Mesodermal cell (in vitro differentiated cells): ENCODE results near the gene ISM1.

Experiments
- H3K27ac ChIP-seq: 2 replicates; pipeline ENCODE4 v1.7.0; 2013; ENCODE audit warnings: mild to moderate bottlenecking, low read depth, low read length, moderate library complexity; ENCODE audit not compliant: severe bottlenecking
- H3K36me3 ChIP-seq: 2 replicates; pipeline ENCODE4 v1.7.1; 2013; ENCODE audit warnings: mild to moderate bottlenecking, low read length, moderate library complexity; ENCODE audit not compliant: control insufficient read depth, insufficient read depth
- H3K4me1 ChIP-seq: one replicate; pipeline ENCODE4 v1.7.1; 2013; ENCODE audit warnings: mild to moderate bottlenecking, low read length; ENCODE audit not compliant: insufficient read depth, control insufficient read depth, poor library complexity, severe bottlenecking
- H3K4me3 ChIP-seq: 2 replicates; pipeline ENCODE4 v1.7.0; 2013; ENCODE audit warnings: low read length, control low read depth, mild to moderate bottlenecking; ENCODE audit not compliant: insufficient read depth, poor library complexity, severe bottlenecking; ENCODE audit errors: extremely low read depth
- H3K9me3 ChIP-seq: 2 replicates; pipeline ENCODE4 v1.7.1; 2013; ENCODE audit warnings: mild to moderate bottlenecking, low read length, moderate library complexity; ENCODE audit not compliant: control insufficient read depth
- WGBS, 2 experiments: methylation state at CpG; one replicate each; pipeline ENCODE4 v1.1.5; 2013; ENCODE audit warnings: missing lambda C conversion rate in 2 of 2; ENCODE audit not compliant: insufficient coverage in 2 of 2; 5-methylcytosine and 5-hydroxymethylcytosine counted together

ISM1 gene

DNA sequence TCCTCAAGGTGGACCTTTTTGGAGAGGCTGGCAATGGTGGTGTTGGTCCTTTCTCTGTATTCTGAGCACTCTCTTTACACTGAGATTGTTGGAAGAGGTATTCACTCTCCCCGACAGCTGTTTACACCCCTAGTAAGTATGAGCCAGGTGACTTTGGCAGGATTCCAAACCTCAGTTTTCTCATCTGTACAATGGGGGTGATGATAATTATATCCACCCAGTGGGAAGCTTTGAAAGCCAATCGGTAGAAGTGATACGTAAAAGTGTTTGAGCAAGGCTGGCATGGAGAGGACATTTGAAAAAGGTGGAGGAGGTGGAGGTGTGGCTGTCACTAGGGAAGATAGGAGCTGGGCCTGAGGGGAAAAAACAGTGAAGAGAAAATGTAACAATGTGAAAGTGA, 35.5 kb downstream of the ISM1 start:
- H3K9me3 ChIP-seq: no peaks in the 10 kb centered on the region
- H3K27ac ChIP-seq: no peak overlapping the region
- peaks cover 3% of the 10 kb centered on the region for H3K4me1 ChIP-seq
- H3K36me3 ChIP-seq: peaks cover 5% of the 10 kb centered on the region
- WGBS, 2 experiments: 100% methylated on average over 2 of the region's 3 CpGs
- H3K4me3 ChIP-seq: no peak overlapping the region

DNA sequence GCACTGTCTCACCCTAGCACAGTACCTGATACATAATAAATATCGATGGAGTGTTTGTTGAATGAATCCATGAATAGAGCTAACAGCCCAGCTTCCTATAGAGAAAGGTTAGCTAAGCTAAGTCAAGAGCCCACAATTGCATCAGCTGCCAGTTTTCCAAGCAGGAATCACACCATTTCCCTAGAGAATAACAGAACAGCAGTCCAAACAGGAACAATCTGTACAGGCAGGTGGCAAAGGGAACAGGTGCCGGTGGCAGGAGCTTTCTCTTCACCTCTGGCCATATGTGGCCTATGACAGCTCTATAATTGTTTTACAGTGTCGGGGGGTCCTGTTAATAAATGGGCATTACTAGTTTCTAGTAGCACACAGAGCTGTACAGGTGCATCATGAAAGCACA, 38.8 kb downstream of the ISM1 start:
- no peaks in the 10 kb centered on the region for H3K9me3 ChIP-seq
- no peak overlapping the region for H3K4me3 ChIP-seq
- H3K27ac ChIP-seq: no peak overlapping the region
- 92 to 100% methylated on average over 2 of the region's 3 CpGs for WGBS, 2 experiments
- H3K36me3 ChIP-seq: no peaks in the 10 kb centered on the region
- peaks cover 16% of the 10 kb centered on the region for H3K4me1 ChIP-seq

DNA sequence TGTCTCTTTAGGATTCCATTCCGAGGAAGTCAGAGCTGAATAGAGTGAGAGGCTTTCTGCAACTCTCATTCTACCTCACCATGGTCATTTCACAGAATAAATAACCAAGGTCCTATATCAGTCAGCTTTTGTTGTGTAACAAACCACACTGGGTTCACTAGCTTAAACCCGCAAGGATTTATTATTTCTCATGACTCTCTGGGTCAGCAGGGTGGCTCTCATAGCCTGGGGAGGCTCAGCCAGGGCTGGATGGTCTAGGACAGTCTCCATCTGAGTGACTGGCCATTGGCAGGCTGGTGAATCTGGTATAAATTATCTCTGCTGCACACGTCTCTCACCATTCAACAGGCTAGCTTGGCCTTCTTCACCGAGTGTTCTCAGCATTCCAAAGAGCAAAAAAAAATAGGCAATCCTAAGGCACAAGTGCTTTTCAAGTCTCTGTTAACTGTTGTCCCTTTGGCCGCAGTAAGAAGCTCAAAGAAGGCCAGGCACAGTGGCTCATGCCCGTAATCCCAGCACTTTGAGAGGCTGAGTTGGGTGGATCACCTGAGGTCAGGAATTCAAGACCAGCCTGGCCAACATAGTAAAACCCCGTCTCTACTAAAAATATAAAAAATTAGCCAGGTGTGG, 39.7 kb downstream of the ISM1 start:
- Histone ChIP-seq H3K9me3 (no peaks in the 10 kb centered on the region), H3K4me1 (peaks cover 16% of the 10 kb centered on the region), H3K27ac (no peak overlapping the region), H3K4me3 (no peak overlapping the region), H3K36me3 (no peaks in the 10 kb centered on the region)
- WGBS, 2 experiments: 94 to 96% methylated on average over 4 of the region's 7 CpGs

DNA sequence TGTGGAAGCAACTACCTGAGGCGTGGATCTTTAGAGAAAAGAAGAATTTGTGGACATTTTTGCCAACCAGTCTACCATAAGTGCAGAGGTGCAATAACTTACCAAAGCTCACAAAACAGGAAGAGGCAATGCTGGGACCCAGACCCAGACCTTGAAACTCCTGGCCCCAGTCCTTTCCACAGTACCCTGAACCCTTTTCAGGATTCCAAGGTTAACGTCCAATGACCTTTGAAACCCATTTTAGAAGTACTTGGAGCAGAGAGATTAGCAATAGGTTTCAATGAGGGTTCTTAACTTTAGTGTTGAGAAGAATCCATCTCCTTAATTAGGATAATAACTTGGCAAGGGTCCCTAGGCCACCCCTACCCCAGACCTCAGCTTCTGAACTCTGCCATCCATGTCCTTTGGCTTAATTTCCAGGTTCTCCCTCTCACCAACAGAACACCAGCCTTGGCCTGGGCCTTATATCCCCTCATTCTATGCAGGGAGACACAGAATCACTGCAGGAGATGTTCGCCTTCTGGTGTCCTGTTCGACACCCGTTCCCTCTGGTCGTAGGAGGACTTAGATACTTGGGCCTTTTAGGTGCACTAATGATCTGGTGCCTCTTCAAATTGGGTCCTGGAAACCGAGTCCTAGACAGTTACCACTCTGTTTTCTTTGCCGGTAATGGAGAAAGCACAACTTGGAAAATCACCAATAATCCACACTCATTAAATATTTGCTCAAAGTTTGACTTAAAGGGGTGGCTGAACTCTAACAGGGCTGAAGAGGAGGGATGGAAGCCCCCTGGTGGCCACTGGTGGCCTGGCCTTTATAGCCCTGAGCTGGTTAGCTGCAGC, 40.6 kb downstream of the ISM1 start:
- Histone ChIP-seq H3K4me3 (no peak overlapping the region), H3K9me3 (no peaks in the 10 kb centered on the region), H3K4me1 (peaks cover 16% of the 10 kb centered on the region), H3K36me3 (no peaks in the 10 kb centered on the region), H3K27ac (no peak overlapping the region)
- 86 to 100% methylated on average over 3 to 7 of the region's 8 CpGs for WGBS, 2 experiments

DNA sequence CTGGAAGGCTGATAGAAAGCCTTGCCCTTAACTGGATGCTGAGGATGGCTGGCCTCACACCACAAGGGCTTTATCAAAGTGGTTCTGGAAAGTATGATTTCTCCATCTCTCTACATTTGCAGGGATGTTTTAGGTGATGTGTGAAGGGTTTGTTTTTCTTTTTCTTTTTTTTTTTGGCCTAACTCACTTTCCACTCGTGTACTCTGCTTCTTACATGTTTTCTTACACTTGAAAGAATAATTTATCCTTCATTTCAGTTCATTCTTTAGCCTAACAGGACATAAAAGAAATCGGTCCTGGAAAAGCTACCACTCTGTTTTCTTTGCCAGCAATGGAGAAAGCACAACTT, 41.2 kb downstream of the ISM1 start:
- Histone ChIP-seq H3K9me3 (no peaks in the 10 kb centered on the region), H3K27ac (peak overlapping the region; percentile 46), H3K4me1 (peaks cover 21% of the 10 kb centered on the region), H3K4me3 (no peak overlapping the region), H3K36me3 (no peaks in the 10 kb centered on the region)
- 63 to 93% methylated on average over 2 of the region's 2 CpGs for WGBS, 2 experiments

DNA sequence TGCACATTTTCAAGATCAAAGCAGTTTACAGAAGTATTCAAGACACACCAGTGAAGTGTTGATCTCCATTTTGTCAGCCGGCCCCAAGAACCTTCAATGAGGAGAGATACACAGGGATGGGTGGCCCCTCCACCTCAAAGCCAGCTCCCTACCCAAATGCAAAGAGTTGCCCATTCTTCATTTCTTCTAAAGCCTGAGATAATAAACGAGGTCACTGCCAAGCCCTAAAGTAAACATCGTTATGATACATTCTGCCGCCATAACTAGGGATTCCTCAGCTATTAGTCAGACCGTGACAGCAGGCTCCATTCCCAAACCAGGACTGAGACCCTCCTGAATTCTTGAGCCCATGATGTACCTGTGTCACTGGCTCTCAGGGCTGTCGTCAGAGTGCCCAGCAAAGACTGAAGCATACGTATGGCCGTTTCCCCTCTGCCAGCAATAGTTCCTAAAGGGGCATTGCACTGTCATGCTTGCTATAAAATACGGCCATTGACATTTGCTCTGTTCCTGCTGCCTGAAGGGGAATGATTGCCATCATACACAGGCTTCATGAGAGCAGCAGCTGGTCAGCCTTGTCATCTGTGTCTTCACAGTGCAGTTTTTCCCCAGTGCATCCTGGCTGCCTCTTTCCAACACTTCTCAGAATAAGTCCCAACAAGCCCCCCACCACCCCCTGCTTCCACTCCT, 41.7 kb downstream of the ISM1 start:
- Histone ChIP-seq H3K4me3 (no peak overlapping the region), H3K4me1 (peaks cover 22% of the 10 kb centered on the region), H3K27ac (peak overlapping the region; percentile 46), H3K36me3 (no peaks in the 10 kb centered on the region), H3K9me3 (no peaks in the 10 kb centered on the region)
- whole genome bisulfite sequencing, 2 experiments: 80 to 81% methylated on average over 9 of the region's 9 CpGs

DNA sequence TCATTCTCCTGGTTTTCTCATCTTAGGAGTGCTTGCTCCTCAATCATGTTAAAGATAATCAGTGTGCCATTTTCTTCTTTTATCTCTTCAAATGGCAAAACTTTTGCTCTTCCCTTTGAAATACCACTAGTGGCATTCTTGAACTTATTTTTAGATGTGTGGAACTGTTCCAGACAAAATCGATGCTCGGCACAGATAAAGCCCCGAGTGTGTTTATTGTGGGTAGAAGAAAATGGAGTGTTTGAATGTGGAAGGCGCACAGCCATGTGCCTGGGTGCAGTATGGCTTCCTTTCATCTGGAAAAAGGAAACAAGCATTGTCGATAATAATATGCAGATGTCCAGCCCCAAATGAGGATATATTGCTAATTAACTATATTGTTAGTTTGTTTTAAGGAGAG, 42.4 kb downstream of the ISM1 start:
- H3K27ac ChIP-seq: peak overlapping the region; percentile 46
- peaks cover 22% of the 10 kb centered on the region for H3K4me1 ChIP-seq
- H3K4me3 ChIP-seq: no peak overlapping the region
- WGBS, 2 experiments: 95 to 96% methylated on average over 4 of the region's 5 CpGs
- no peaks in the 10 kb centered on the region for H3K9me3 ChIP-seq
- H3K36me3 ChIP-seq: no peaks in the 10 kb centered on the region

DNA sequence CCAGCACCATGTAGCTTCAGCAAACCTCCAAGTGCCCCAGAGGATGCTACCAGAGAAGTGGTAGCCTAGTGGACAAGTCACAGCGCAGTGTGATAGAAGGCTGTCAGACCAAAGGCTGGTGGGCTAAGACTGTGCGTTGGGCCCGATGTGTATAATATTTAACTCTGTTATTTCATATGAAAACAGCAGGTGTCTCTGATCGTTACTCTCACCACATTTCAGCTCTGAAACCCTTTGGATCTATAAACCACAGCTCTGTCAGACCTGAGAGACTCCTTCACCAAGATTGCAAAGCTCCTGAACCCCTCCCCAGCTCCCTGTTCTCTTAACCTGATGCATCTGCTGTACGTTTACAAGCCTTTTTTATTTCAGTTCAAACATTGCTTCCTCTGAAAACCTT, 43.8 kb downstream of the ISM1 start:
- H3K9me3 ChIP-seq: no peaks in the 10 kb centered on the region
- H3K4me1 ChIP-seq: peaks cover 22% of the 10 kb centered on the region
- no peak overlapping the region for H3K4me3 ChIP-seq
- no peaks in the 10 kb centered on the region for H3K36me3 ChIP-seq
- no peak overlapping the region for H3K27ac ChIP-seq
- WGBS, 2 experiments: 88 to 89% methylated on average over 3 of the region's 5 CpGs

DNA sequence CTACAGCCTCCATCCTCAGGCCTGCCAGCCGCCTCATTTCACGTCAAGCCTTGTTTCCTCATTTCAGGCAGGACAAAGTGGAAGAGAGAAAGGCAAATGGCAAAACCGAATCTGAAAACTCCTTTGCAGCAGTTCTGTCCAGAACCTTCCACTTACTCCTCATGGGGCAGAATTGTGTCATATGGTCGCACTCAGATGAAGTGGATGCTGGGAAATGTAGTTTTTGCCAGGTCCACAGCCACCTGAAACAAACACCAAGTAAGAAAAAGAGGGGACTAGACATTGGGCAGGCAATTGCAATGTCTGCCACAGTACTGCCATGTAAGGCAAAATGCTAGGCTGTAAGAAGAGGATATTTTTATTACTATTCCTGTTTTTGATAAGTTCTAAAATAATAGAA, 44.9 kb downstream of the ISM1 start:
- WGBS, 2 experiments: 89 to 90% methylated on average over 2 of the region's 4 CpGs
- peaks cover 5% of the 10 kb centered on the region for H3K36me3 ChIP-seq

DNA sequence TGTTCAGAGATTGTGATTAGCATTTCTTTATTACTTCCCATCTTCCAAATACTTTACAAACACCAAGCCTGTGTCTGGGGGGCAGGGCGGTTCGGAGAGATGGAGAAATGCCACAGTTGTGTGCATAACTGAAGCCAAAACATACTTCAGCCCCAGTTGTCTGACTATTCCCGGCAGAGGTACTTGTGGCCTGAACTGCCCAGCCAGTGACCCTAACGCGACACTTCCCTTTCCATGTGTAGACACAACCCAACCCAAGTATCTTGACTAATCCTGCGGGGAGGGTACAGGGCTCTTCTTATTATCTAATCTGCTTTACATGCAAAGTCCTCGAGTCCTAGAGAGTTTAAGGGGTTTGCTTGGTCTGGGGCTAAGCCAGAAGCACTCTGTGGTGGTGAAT, 46.2 kb downstream of the ISM1 start:
- no peaks in the 10 kb centered on the region for H3K9me3 ChIP-seq
- WGBS, 2 experiments: 88 to 100% methylated on average over 5 to 6 of the region's 7 CpGs

More for the DNA sequence above, 44.9 kb downstream of the ISM1 start:
- Histone ChIP-seq H3K9me3 (no peaks in the 10 kb centered on the region), H3K27ac (no peak overlapping the region), H3K4me1 (peaks cover 22% of the 10 kb centered on the region), H3K4me3 (no peak overlapping the region)

More for the DNA sequence above, 46.2 kb downstream of the ISM1 start:
- peaks cover 18% of the 10 kb centered on the region for H3K36me3 ChIP-seq
- H3K4me1 ChIP-seq: peaks cover 16% of the 10 kb centered on the region
- H3K4me3 ChIP-seq: no peak overlapping the region
- H3K27ac ChIP-seq: no peak overlapping the region
